COLO829 (cell line): ENCODE results near the gene KLC1.

Experiments
- DNase-seq: peaks from one replicate; pipeline ENCODE4 v3.0.0; 2012; ENCODE audit warnings: low spot score

The KLC1 gene

DNA sequence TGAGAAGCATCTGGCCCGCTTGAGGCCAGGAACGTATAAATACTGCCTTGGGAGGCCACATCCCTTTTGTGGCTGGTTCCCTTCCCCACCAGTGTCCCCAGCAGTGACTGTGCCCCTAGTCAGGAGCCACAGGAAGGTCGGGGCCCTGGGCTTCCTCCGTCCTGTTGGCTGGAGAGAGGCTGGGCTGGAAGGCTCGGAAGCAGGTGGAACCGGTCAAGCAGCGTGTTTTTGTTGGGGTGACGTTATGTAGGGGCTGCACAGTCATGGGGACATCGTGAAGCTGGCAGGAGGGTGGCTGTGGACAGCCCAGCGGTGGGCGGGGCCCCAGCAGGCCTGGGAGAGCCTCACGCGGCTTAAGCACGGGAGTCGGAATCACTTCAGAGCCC lies 76.1 kb downstream of the KLC1 start:
- no peak for DNase-seq

DNA sequence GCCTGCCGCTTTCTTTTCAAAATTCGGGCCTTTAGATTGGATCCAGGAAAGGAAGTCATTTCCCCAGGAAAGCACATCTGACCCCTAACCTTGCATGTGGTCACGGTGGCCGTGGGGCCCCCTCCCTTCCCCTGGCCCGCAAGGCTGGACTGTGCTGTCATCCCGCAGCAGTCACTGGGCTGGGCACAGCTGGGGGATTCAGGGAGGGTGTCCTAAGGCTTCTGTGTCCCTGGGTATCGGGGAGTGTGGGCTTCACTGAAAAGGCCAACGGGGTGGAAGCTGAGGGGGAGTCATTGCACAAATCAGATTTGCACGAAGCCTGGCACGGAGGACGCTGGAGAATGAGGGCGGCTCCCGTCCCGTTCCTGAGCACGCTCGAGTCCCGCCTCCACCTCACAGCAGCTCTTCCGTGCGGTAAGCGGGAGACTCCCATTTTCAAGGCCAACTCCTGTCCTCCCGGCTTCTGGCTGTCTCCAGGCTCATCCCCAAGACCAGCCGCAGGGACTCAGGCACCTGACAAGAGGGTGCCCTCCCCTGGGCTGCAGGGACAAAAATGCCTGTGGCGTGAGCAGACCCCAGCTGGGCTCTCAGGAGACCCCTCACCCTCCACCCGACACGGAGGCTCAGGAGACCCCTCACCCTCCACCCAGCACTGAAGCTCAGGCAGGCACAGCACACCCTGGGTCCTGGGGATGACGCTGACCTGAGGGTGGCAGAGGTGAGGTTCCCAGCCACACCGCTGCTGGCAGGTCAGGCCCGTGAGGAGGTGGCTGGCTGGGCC lies 76.7 kb downstream of the KLC1 start:
- DNase-seq, result no peak

DNA sequence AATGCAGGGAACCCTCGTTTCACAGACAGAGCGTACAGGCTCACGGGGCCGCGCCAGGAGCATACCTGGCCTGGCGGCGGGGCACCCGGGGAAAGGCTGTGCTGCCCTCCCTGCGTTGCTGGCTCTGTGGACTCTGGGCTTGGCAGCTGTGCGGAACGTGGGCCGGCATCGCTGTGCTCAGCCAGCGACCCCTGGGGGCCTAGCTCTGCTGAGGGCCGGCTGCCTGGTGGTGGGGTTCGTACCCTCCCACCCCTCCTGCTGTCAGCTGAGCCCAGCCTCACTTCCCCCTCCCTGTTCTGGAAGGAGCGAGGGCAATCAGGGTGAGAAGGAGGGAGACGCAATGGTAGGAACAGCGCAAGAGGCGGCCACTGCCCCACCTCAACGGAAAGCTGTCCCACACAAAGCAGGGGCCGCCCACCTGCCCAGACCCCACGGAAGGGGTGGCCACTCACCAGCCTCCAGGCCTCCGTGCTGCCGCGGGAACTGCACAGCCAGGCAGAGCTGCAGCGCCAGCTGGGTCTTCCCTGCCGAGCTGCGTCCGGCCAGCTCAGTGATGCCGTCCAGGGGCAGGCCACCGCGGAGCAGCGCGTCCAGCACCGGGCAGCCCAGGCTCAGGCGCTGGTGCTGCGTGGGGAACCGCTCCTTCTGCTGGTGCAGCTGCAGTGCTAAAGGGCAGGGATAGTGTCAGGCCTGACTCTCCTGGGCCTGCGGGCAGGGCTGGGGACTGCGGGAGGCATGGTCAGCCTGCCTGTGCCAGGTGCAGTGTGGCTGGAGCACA lies 77.7 kb downstream of the KLC1 start:
- DNase-seq, result no peak

DNA sequence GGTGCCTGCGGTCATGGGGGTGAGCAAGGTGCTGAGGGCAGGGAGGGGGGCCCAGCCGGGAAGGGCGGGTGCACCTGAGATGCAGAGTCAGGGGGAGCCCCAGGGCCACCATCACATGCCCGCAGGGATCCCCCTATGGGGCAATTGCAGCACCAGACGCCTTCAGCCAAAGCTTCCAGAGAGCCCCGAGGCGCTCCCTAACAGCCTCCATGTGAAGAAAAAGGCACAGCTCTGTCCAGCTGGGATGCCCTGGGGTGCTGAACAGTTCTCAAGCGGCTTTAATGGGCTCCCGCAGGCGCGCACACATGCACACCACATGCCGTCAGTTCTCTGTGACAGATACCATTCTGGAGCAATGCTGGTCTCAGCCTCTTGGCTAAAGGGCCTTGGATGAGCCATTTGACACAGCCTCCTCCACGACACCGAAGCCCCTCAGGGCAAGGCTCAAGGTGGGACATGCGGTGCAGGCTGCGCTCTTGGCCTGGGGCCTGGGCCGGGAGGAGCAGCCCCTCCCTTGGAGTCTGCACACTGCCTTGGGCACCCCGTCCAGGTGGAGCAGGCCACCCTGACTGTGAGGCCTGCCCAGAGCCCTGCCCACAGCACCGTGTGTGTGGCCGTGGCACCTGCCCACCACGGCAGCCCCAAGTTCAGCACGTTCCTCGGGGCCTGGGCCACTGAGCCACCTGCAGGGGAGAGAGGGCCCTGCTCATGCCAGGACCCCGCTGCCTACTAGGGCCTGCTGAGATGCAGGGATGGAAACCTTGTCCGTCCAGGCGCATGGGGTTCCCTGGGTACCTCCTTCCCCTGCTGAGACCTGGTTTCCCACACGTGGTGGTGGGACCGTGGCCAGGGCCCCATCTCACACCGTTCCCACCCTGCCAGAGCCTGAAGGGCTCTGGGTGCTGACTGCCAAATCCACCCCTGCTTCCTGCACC lies 78.6 kb downstream of the KLC1 start:
- no peak for DNase-seq

DNA sequence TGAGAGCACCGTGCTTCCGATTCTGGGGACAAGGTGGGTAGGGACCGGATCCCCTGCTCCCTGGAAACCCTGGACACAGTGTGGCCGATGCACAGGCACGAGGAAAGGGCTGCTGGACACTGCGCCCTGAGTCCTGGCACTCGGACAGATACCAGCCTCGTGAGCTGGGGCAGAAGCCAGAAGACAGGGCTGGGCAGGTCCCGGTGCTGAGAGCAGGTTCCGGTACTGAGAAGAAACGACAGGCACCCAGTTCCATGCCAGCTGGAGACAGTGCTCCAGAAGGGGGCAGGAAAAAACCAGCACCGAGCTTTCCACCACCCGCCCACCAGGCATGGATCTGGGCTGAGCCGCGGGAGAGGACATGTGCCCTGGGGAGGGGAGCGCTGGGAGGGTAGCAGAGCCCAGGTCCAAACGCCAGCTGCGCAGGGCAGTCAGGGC lies 79.8 kb downstream of the KLC1 start:
- DNase-seq, result no peak

DNA sequence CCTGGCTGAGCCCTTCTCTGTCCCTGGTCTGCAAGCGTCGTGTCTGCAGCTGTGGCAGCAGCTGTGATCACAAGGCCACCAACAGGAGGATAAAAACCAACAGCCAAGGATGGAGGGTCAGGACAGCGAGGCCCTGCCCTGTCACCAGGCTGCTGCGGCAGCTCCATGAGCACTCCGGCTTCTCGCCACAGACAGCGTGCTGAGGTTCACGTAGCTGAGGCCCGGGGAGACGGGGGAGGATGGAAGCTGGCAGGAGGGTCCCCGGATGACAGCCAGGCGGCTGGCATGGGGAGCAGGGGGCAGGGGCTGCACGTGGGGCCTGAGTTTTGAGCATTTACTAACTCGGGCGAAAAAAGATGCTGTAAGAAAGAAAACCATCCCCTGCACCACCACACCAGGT lies 80.8 kb downstream of the KLC1 start:
- no peak for DNase-seq

DNA sequence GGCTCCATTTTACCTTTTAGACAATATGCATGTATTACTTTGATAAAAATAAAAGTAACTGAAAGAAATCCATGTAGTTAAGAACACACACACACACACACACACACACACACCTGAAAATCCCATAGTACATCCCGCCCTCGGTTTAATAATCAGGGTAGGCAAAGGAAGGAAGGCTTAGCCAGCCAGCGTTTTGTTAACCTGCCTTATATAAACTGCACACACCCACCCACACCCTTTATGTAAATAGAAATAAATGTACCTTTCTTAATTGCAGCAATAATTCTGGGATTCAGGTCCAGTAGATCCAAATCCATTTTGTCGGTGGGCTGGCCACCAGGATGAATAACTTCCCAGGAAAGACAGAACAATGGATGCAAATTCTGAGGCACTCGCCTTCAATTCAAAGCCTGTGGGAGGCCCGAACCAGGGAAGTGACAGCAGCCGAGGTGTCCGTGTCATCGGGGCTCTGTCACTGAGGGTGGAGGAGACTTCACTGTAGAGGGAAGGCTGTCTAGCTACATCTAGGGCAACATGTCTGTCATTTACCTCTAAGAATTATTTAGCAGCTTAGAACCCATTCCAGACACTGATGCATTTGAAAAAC lies 81.9 kb downstream of the KLC1 start:
- DNase-seq, result no peak

DNA sequence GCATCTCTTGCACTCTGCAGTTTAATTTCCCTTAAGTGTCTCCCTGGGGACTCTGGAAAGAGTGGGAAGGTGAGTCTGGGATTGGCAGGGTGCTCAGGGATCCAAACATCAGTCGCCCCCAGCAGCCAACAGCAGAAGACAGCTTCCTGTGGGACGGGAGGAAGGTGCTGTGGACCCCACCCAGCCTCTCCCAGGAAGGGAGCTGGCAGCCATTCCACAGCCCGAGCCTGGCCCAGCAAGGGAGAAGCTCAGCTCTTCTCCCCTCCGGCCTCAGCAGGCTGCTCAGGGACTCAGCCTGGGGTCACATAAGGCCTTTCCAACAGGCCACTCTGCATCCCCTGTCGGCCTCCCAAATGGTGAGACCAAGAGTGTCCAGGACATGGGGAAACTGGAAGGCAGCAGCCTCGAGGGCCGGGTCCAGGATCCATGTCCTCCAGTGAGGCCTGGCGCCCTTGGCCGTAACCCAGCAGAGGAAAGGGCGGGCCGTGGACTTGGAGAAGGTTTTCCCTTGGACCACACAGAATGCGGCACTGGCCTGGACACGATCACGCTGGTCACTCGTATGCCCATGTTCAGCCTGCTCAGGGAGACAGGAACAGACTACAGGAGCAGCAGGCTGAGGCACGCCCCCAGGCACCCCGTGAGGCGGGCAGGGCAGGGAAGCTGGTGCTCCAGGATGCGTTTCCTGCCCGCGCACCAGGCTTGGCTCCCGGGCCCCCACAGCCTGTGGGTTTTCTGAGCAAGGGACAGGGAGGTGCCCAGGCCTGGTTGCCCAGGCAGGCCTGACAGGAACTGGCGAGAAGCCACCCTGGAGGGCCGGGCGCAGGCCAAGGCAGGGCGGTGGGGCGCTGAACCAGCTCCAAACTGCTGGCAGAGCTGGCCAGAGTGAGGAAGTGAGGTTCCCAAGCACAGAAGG lies 82.8 kb downstream of the KLC1 start:
- DNase-seq, result no peak

DNA sequence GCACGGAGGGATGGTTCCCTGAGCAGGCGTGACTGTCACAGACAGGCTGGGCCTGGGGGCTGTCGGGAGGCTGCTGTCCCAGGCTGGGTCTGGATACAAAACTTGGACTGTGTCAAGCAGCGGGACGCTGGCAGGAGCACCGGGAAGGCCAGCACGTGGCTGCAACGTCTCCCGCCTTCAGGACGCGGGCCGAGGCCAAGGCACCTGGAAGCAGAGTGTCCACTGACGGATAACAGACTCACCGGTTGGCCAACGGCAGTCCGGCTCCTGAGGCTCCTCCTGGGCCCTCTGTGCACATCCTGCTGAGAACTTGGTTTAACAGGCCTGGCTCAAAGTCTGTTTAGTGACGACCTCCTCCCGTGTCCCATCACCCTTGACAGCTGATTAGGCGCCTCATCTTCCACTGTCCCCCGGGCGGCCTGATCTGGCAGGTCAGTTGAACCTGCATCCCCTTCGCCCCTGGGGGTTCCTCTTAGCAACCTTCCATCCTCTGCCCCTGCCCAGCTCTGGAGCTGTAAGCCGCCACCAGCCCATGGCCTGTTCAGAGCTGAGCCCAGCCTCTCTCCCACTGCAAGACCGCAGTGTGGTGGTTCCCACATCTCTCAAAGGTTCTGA lies 83.7 kb downstream of the KLC1 start:
- DNase-seq, result no peak

DNA sequence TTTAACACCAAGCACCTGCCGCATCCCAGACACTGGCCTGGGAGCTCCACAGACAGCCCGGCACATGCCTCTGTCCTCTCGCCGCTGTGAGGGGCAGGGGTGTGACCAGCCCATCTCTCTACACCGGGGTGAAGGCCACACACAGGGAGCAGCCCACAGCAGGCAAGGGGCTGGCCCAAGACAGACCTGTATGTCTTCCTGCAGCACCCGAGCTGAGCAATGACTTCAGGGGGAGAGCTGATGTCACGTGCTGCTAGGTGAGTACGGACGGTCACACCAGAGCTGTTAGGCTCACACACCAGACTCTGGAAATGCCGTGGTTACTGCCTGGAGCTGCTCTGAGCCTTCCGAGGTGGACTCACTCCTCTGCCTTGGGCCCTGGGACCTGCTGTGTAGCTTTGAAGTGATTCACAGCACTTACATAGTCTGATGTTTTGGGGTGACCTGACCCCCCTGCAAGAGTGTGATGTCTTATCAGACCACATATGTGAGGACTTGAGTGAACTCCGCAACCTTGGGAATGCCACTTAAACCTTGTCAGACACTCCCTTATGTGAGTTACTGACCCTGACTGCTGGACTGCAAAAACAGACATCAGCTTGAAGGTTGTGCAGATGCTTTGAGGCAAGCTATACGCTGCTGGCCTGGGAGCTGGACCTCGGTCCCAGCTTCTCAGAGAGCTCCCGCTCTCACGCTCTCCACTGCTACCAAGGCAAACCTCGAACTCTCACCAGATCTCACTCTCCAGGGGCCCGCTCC lies 84.5 kb downstream of the KLC1 start:
- no peak for DNase-seq

DNA sequence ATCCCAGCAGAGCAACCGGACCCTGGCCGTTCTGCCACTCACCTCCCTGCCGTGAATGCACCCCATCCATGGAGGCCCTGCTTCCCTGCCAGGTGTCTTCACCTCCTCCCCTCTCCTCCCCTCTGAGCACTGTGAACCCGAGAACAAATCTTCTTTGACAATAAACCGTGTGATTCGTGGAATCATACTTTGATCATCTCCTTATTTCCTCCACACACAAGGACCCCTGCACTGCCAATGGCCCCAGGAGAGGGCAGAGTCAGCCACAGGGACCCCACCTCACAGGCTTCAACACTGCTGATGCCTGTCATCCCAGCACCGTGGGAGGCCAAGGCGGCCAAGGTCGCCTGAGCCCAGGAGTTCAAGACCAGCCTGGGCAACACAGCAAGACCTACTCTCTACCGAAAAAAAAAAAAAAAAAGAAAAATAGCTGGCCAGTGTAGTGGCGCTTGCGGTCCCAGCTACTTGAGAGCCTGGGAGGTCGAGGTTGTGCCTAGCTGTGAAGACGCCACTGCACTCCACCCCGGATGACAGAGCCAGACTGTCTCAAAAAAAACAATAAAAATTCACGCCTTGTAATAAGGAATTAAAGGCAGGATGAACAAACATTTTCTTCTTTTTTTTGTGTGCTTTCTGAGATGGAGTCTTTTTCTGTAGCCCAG lies 85.2 kb downstream of the KLC1 start:
- no peak for DNase-seq

DNA sequence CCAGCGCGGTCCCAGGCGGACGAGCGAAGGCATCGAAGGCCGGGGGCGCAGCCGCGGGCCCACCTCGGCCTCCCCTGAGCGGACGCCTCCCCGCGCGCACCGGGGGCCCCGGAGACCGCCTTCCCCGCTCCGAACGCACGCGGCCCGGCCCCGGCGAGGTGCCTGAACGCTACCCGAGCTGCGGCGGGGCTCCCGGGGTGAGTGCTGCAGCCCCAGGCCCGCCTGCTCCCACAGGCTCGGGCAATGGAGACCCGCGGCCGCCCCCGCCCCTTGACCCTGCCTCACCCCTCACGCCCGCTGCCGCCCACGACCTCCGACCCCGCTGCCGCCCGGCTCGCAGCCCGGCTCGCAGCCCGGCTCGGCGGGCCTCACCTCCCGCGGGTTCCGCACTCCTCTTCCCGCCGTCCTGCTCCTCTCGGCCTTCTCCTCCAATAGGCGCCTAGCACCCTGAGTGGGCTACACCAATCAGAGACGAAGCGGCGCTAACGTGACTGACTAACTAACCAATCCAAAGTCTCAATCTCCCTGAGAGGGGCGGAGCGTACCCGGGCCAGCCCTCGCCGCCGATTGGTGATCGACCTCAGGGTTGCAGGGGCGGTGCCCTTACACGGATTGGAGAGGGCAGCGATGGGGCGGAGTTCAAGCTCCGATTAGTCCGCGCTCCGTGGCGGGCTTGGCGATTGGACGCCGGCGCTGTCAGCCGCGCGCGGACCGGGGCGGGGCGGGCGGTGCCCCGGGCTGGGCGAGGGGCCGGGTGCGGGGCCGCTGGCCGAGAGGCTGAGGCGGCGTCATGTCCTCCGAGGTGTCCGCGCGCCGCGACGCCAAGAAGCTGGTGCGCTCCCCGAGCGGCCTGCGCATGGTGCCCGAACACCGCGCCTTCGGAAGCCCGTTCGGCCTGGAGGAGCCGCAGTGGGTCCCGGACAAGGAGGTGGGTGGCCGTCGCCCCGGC lies 86.3 kb downstream of the KLC1 start, which contains the start of the genes XRCC3 and ZFYVE21:
Gene XRCC3 (minus strand): TSS at position 400 of the 949 bp plus-strand sequence. CDS start 4,364 bp downstream, outside the sequence.
Gene ZFYVE21 (plus strand): TSS at position 759 of the 949 bp plus-strand sequence. CDS start 32 bp downstream, at position 791.
- DNase-seq, result peak; percentile 100

DNA sequence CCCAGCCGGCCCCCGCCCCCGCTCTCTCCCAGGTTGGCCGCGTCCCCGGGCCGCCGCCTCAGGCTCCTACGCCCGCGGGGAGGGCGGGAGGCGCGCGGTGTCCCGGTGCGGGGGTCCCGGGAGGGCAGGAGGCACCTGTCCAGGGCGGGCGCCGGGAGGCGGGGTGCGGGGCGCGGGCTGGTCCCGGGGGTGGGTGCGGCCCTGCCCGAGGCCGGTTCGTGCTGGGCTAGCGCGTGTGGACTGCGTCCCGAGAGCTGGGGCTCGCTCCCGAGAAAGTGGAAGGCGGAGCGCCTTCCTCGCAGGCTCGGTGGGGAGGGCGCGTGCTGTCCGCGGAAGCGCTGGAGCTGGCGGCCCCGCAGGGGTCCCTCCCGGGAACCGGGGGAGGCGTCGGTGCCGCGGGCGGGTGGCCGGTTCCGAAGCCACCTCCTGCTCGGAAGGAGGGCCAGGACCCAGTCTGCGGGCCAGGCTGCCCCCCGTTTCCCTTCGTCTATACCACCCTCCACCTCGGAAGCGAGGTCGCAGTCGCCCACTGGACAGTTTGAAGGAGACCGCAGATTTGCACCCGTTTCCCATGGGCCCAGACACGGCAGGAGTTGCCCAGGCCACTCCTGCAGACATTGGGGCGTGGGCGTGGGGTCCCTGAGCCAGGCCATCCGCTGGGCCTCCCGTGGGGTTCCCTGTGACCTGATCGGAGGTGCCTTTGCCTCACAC lies 87.2 kb downstream of the KLC1 start:
- peak; percentile 30 for DNase-seq

DNA sequence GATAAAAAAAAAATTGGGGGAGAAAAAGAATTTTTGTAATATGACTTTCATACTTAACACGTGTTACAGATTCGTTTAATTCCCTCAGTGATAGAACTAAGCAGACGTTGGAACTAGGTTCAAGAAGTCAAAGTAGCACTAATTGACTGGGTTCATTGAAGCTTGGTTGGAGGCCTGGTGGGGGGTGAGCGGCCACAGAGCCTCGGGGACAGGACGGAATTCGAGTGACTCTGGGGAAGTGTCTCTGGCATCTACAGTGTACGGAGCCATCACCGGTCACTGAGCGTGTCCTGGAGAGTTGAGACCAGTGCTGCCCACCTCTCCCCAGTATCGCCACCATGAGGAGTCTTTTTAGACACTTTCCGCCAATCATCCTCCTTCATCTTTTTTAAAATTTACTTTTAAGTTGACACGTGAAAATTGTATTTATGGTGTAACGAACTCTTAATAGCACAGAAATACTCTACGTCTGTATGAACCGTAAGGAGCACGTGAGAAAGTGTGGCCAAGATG lies 87.9 kb downstream of the KLC1 start:
- DNase-seq, result no peak

DNA sequence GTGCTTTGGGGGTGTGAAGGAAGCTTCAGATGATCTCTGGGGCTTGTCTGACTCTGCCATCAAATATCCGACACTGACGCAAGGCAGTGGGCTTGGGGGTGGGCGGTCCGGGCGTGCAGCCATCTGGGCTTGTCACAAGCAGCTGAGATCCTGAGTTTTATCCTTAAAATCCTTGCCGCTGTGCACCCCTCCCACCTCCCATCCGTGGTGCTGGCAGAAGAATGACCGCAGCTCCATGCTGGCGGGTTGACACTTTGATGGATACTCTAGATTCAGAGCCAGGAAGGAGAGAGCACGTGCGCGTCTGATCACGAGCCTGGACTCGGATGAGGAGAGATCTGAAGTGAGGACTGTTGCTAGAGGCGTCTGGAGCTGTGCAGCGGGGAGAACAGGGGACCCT lies 89.6 kb downstream of the KLC1 start:
- no peak for DNase-seq

DNA sequence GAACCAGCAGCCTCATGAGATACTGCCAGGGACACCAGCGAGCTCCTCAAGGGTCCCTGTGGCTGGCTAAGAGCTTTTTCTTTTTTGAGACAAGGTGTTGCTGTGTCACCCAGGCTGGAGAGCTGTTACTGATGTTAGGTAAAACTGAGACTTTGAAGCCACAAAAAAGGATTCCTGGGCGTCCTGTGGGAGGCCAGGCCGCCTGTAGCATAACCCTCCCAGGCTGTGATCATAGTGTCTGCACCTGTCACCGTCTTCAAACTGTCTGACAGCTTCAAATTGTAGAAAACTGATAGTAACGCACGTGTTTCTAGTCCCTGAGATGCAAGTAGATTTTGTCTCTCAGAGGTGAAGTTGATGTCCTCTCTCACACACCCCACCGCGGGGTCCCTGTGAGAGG lies 90.7 kb downstream of the KLC1 start:
- no peak for DNase-seq
